ENCODE measurements around the gene PTGFRN. TPM values are rescaled to one million over a fixed set of nuclear protein-coding genes. Genes with fewer than 3 reads are reported as not detected.
"Not testable (repeated sequence)": the region's sequence is repeated elsewhere in the genome, so short reads cannot be mapped to it uniquely, and the experiment has no call there.

PTGFRN gene
- total and polyA plus RNA-seq, 7 donors = 6.6 to 179 (median 77.3) TPM

- H3K27me3 ChIP-seq = no peaks in the 10 kb centered on the region
- peaks cover 0 to 14% (median 7%) of the 10 kb centered on the region in 4 donors for H3K36me3 ChIP-seq
- TF ChIP-seq POLR2A (IDR thresholded peaks at IDR 0.05) = no peak
These were observed 28.5 kb downstream of the PTGFRN start for GRCh38 chr1:116938216-116938615.

GRCh38 chr1:116939780-116940543 is 30.2 kb downstream of the PTGFRN start:
- Histone ChIP-seq H3K36me3 (peaks cover 0 to 31% (median 12%) of the 10 kb centered on the region in 4 donors), H3K4me1 (peaks cover 0 to 19% (median 9%) of the 10 kb centered on the region in 4 donors)
- H3K9me3 ChIP-seq; H3K27ac ChIP-seq; DNase-seq; H3K4me3 ChIP-seq; intact Hi-C loops (cut with DNase I); H3K27me3 ChIP-seq: not testable (repeated sequence)
- 26 to 54% methylated on average over 6 of the region's 6 CpGs for WGBS, 2 donors

More at GRCh38 chr1:116938216-116938615, 28.5 kb downstream of the PTGFRN start:
- no peak overlapping the region for H3K27ac ChIP-seq
- no peaks in the 10 kb centered on the region for H3K9me3 ChIP-seq
- WGBS, 2 donors = 95 to 96% methylated on average over 11 of the region's 11 CpGs
- DNase-seq = peak; percentile 18
- peaks cover 0 to 19% (median 9%) of the 10 kb centered on the region in 4 donors for H3K4me1 ChIP-seq
- H3K4me3 ChIP-seq = no peak overlapping the region
- intact Hi-C loops (cut with DNase I) = no loop called here

GRCh38 chr1:116940814-116941599 is 31.3 kb downstream of the PTGFRN start:
- intact Hi-C loops (cut with DNase I) = no loop called here
- Histone ChIP-seq H3K27ac (no peak overlapping the region), H3K27me3 (no peaks in the 10 kb centered on the region), H3K4me3 (no peak overlapping the region), H3K4me1 (peaks cover 0 to 19% (median 9%) of the 10 kb centered on the region in 4 donors), H3K36me3 (peaks cover 0 to 42% (median 14%) of the 10 kb centered on the region in 4 donors), H3K9me3 (no peaks in the 10 kb centered on the region)
- 86 to 93% methylated on average over 2 of the region's 2 CpGs for WGBS, 2 donors
- TF ChIP-seq POLR2A (IDR thresholded peaks at IDR 0.05) (no peak), CTCF (IDR thresholded peaks at IDR 0.05) (no peak), POLR2AphosphoS5 (IDR thresholded peaks at IDR 0.05) (no peak), EP300 (IDR thresholded peaks at IDR 0.05) (no peak)
- DNase-seq = no peak

- Histone ChIP-seq H3K4me1 (peaks cover 0 to 19% (median 10%) of the 10 kb centered on the region in 4 donors), H3K36me3 (peaks cover 0 to 42% (median 14%) of the 10 kb centered on the region in 4 donors), H3K4me3 (no peak overlapping the region), H3K27me3 (no peaks in the 10 kb centered on the region), H3K27ac (no peak overlapping the region), H3K9me3 (no peaks in the 10 kb centered on the region)
- TF ChIP-seq EP300 (IDR thresholded peaks at IDR 0.05) = no peak
- no peak for TF ChIP-seq CTCF (IDR thresholded peaks at IDR 0.05)
- no peak for TF ChIP-seq POLR2AphosphoS5 (IDR thresholded peaks at IDR 0.05)
- no peak for TF ChIP-seq POLR2A (IDR thresholded peaks at IDR 0.05)
- intact Hi-C loops (cut with DNase I) = no loop called here
- WGBS, 2 donors = 95 to 96% methylated on average over 13 of the region's 13 CpGs
- no peak for DNase-seq
These were observed 32.0 kb downstream of the PTGFRN start for GRCh38 chr1:116941670-116942069.

GRCh38 chr1:116942344-116942743 is 32.6 kb downstream of the PTGFRN start:
- 93% methylated on average over 1 of the region's 1 CpG for WGBS, 2 donors
- TF ChIP-seq POLR2A (IDR thresholded peaks at IDR 0.05) (no peak), EP300 (IDR thresholded peaks at IDR 0.05) (no peak), POLR2AphosphoS5 (IDR thresholded peaks at IDR 0.05) (no peak), CTCF (IDR thresholded peaks at IDR 0.05) (no peak)
- peaks cover 0 to 42% (median 14%) of the 10 kb centered on the region in 4 donors for H3K36me3 ChIP-seq
- no peaks in the 10 kb centered on the region for H3K27me3 ChIP-seq
- H3K4me1 ChIP-seq = peaks cover 0 to 26% (median 16%) of the 10 kb centered on the region in 4 donors
- intact Hi-C loops (cut with DNase I) = no loop called here
- no peaks in the 10 kb centered on the region for H3K9me3 ChIP-seq
- H3K4me3 ChIP-seq = no peak overlapping the region
- DNase-seq = no peak
- H3K27ac ChIP-seq = no peak overlapping the region

Measured in sigmoid colon (tissue), 7 donors.